GM18502 (cell line): ENCODE measurements around the gene TMC5.
"Not testable (repeated sequence)": the region's sequence is repeated elsewhere in the genome, so short reads cannot be mapped to it uniquely, and the experiment has no call there.

ENCODE experiments used
- ATAC-seq: cut with Tn5 transposase; IDR thresholded peaks from one replicate; pipeline ENCODE4 v1.9.1; 2021; ENCODE audit warnings: mild to moderate bottlenecking; ENCODE audit not compliant: unreplicated experiment, poor library complexity

Gene TMC5, protein sequence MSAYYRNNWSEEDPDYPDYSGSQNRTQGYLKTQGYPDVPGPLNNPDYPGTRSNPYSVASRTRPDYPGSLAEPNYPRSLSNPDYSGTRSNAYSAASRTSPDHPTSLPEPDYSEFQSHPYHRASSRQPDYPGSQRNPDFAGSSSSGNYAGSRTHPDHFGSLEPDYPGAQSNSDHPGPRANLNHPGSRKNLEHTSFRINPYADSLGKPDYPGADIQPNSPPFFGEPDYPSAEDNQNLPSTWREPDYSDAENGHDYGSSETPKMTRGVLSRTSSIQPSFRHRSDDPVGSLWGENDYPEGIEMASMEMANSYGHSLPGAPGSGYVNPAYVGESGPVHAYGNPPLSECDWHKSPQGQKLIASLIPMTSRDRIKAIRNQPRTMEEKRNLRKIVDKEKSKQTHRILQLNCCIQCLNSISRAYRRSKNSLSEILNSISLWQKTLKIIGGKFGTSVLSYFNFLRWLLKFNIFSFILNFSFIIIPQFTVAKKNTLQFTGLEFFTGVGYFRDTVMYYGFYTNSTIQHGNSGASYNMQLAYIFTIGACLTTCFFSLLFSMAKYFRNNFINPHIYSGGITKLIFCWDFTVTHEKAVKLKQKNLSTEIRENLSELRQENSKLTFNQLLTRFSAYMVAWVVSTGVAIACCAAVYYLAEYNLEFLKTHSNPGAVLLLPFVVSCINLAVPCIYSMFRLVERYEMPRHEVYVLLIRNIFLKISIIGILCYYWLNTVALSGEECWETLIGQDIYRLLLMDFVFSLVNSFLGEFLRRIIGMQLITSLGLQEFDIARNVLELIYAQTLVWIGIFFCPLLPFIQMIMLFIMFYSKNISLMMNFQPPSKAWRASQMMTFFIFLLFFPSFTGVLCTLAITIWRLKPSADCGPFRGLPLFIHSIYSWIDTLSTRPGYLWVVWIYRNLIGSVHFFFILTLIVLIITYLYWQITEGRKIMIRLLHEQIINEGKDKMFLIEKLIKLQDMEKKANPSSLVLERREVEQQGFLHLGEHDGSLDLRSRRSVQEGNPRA

DNA sequence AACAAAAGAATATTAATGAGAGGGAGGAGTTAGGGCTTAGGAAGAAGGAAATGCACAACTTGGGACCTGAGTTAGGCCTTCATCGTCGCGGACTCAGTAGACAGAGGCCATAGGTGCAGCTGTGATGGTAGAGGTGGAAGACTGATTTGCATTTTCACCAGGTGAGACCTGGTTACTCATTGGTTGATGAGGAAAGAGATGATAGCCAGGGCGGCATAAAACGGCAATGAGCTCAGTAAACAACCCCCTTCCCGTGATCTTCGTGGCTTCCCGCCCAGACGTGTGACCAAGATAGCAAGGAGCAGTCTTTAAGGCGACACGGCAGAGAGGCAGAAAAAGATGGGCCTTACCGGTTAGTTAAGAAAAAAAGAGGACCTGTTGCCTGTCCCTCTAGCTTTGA lies at the start of gene TMC5:
TMC5 (plus strand) TSS at position 244 of the 400 bp plus-strand sequence. CDS start 22,156 bp downstream, outside the sequence.
- ATAC-seq = no peak

DNA sequence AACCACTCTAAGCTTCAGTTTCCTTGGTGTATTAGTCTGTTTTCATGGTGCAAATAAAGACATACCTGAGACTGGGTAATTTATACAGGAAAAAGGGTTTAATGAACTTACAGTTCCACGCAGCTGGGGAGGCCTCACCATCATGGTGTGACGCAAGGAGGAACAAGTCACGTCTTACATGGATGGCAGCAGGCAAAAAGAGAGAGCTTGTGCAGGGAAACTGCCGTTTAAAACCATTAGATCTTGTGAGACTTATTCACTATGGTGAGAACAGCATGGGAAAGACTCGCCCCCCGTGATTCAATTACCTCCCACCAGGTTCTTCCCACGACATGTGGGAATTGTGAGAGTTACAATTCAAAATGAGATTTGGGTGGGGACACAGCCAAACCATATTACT lies 45.1 kb upstream of the TMC5 start:
- not testable (repeated sequence) for ATAC-seq

DNA sequence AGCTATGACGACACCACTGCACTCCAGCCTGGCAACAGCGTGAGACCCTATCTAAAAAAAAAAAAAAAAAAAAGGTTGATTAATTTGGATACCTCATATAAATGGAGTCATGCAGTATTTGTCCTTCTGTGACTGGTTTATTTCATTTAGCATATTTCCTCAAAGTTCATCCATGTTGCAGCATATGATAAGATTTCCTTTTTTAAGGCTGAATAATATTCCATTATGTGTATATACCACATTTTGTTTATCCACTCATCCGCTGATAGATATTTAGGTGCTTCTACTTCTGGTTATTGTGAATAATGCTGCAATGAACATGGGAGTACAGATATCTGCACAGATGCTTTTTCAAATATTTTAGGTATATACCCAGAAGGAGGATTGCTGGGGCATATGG lies 43.3 kb upstream of the TMC5 start:
- ATAC-seq = no peak

DNA sequence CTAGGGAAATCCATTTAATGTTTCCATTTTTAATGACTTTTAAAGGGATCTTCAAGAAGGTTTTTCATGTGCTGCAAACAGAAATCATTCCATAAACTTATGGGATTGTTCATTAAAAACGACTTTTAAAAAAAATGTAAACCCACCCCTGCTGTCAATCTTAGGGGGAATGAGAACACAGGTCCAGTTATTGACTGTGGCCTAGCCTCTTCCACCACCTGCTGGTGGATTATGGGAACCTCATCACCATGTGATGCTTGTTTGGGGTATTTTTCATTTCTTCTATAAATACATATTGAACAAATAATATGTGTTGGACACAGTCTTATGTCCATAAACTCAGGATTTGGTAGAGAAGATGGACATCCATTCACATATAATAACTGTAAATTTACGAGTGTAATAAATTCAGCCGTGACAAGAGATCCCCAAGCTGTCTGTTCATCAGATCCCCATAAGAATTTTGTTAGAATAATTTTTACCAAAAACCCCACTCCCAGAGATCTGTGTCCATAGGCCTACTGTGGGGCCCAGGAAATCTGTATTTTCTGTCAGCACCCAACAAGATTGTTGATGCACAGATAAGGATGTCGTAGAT lies 42.0 kb upstream of the TMC5 start:
- no peak for ATAC-seq

DNA sequence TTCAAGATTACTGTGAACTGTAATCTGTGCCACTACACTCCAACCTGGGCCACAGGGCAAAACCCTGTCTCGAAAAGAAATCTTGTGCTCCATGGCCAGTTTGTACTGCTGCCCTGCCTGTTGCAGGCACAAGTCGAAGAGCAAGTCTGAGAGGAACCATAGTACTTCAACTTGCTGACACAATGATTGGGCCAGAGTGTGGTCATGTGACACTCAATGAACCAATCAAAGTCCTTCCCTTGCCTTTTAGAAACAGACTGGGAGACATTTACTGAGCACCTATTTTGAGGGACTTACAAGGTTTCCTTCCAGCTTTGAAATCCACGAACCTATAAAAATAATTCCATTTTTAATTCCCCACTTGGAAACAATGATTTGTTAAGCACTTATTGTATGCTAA lies 39.8 kb upstream of the TMC5 start:
- no peak for ATAC-seq

DNA sequence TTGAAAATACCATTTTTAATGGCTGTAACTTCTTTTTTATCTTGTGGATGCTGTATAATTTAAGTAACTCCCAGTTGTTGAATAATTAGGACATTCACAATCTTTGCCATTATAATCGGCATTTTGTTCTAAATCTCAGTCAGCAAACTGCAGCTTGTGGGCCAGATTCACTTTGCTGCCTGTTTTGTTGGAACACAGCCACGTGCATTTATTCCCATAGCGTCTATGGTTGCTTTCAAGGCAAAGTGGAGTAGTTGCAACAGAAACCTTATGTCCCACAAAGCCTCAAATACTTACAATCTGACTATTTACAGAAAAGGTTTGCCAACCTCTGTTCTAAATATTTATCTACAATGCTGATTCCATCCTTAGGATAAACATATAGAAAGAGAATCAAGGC lies 39.2 kb upstream of the TMC5 start:
- ATAC-seq = no peak

DNA sequence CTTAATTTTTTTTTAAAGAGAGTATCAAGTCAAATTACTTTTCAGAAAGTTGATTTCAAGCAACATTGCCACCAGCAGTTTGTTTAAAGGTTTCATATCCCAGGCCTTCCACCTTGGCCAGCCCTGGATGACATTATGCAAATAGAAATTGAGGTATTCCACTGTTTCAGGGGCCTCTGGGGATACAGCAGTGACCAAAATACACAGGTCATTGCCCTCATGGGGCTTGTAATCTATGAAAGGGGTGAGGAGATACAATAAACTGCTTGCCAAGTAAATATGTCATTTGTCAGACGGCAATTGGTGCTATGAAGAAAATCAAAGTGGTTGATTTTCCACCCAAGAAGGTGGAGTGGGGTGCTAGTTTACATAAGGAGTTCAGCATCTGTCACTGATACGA lies 37.8 kb upstream of the TMC5 start:
- no peak for ATAC-seq

DNA sequence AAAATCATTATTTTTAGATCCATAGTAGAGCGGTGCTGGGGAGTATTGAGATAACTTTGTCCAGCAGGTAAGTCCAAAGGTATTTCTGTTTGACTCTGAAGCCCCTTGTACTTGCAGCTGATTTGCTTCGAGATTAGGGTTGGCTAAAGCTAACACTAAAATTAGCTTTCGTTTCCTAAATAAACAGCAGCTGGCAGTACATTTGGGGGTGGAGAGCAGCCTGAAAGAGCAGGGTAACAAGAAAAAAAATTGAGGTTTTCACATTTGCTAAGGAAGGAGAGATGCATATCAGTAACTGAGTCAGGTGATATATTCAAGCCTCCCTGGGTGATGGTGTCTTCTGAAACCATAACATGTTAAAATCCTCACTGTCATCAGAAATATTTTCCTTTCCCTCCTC lies 37.4 kb upstream of the TMC5 start:
- ATAC-seq = no peak

DNA sequence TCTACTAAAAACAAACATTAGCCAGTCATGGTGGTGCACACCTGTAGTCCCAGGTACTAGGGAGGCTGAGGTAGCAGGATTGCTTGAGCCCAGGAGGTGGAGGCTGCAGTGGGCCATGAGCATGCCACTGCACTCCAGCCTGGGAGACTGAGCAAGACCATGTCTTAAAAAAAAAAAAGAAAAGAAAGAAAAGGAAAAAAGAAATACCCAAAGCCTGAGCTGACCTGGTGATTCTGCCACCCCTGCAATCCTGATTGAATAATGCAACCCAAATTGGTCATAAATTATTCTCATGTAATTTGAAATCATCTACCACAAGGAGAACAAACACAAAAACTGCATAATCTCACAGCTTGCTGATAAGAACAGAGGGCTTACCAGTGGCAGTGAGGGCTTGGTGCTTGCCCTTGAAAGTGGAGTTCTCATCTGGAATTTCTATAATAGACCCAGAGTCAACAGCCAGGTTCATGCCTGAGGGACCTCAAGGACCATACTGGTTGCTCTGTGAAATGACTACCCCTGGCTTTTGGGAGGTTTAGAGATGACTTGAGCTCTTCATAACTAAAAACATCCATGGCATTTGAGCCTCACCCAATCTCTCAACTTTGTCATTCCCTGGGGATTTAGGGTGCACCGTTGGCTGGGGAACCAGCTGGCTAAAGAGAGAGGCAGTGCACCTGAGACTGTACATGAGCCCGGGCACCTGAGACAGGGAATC lies 35.4 kb upstream of the TMC5 start:
- ATAC-seq = no peak

DNA sequence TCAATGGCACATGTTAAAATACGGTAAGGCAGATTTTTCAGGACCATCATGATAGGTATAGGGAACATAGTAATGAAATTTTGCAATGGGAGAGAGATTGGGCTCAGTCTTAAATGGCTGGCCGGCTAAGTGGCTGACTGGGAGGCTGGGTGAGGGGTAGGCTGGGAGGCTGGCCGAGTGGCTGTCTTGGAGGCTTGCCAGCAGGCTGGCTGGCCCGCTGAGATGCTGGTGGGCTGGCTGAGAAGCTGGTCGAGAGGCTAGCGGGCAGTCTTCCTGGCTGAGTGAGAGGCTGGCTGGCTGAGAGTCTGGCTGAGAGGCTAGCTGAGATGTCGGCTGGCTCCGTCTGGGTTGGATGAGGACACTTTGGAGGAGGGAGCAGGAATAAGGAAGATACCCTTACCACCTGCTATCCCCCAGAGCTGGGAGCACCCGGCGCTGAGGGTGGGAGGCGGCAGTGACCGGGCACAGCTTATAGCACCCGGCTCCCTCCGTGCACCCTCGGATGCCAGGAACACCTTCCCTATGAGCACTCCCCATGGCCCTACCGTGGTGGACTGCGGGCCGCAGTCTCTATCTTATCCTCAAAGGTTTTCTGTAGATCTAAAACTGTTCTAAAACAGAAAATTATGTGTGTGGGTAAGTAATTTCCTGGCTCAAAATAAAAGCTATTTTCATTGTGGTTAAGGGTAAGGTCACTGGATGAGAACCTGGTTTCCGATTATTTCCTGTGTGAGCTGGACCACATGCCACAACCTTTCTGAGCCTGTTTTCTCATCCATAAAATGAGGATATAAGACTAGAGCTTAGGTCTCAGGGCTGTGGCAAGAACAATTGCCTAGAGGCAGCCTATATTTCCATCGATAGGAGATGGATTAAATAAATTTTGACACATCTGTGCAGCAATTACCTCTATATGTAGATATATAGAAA lies 34.5 kb upstream of the TMC5 start:
- no peak for ATAC-seq

DNA sequence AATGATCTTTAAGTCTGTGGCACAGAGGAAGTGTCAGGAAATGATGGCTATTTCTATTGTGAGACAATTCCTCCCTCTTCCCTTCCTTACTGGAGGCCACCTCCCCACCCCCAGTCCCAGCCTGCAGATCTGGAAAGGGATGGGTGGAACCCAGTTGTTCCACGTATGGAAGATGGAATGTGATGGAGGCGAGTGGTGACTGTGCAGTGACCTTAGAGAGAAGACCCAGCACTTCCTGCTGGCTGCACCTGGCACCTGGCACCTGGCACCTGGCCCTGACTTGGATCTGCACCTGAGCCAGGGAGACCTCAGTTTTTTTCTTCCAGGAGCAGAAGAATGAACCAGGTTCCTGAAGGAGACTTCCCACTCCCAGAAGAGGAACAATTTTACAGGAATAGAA lies 33.0 kb upstream of the TMC5 start:
- ATAC-seq = no peak

DNA sequence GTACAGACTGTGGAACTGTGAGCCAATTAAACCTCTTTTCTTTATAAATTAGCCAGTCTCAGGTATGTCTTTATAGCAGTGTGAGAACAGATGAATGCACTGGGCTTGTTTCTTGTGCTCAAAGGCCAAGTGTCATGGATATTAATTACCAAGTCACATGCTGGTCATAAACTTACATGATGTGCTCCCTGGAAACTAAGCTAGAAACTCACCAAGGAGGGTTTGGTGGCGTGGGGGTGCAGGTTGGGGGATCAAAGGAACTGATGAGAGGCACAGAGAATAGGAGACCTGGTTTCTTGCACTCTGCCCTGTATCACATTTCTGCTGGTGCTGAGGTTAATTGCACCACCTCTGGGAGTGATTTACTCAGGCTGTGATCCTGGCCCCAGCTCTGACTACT lies 31.2 kb upstream of the TMC5 start:
- no peak for ATAC-seq

DNA sequence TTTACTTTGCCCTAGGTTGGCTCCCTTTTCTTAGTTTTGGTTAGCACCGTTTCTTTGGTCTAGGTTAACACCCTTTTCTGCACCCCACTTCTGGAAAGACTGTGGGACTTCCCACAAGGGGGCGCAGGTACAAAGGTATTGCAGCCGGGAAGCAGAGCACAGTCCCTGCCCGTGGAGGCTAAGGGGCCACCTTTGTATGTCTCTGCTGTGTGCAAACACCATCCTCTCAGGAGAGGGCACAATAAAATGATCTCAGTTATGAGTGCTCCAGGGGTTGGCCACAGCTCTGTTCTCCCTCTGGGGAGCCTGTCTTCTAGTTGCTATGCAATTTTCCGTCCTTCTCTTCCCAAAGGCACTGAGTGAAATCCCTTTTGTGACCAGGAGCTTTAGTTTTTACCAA lies 28.4 kb upstream of the TMC5 start:
- ATAC-seq = no peak

DNA sequence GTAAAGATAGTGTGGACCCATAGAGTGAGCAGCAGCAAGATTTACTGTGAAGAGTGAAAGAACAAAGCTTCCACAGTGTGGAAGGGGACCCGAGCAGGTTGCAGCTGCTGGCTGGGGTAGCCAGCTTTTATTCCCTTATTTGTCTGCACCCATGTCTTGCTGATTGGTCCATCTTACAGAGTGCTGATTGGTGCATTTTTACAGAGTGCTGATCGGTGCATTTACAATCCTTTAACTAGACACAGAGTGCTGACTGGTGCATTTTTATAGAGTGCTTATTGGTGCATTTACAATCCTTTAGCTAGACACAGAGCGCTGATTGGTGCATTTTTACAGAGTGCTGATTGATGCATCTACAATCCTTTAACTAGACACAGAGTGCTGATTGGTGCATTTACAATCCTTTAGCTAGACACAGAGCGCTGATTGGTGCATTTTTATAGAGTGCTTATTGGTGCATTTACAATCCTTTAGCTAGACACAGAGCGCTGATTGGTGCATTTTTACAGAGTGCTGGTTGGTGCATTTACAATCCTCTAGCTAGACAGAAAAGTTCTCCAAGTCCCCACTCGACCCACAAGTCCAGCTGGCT lies 26.4 kb upstream of the TMC5 start:
- ATAC-seq = not testable (repeated sequence)

DNA sequence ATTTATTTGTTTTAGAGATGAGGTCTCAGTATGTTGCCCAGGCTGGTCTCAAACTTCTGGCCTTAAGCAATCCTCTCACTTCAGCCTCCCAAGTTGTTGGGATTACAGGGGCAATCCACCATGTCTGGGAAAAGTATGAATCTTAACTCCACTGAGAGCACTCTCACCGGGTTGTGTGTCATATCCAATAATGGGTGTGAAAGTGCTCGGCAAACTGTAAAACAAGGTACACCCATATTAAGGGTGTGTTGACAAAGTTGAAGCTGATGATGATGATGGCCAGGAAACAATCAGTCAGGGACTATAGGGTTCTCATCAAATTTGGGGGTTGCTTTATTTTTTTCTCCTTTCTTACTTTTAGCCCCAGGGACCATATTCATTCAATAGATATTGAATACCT lies 25.3 kb upstream of the TMC5 start:
- no peak for ATAC-seq

DNA sequence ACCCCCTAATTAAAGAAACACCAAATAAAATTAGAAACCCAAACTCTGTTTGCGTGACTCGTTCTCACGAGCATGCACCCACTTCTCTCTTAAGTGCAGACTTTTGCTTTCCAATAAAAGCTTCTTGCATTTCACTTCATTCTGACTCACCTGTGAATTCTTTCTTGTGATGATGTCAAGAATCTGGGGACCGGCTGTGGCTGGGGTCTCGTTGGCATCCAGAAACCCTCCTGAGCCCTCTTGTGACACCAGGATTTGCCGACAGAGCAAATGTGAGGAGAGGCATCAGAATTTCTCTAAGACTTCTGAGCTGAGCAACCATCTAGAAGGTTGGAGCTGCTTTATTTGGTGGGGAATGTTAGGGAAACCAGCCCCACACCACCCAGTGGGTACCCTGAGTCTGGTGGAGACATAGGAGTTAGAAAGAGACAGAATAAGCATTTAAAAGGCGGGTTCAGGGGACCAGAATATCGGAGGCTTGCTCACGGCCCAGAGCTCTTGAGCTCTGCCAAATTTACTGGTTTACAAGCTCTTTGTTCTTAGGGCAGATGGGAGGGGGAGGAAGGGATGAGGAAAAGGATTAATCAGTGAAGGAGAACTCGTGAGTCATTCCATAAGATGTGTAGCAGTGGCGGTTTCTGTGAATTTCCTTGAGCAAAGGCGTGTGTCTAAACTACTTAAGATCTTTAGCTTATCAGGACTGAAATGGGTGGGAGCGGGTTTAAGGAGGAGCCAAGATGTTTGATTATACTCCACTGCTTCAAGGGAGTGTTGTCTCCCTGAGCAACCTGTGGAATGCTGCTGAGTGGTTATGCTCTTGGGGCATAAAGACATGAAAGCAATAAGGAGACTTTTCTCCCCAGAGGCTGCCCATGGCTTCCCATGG lies 24.2 kb upstream of the TMC5 start:
- no peak for ATAC-seq

DNA sequence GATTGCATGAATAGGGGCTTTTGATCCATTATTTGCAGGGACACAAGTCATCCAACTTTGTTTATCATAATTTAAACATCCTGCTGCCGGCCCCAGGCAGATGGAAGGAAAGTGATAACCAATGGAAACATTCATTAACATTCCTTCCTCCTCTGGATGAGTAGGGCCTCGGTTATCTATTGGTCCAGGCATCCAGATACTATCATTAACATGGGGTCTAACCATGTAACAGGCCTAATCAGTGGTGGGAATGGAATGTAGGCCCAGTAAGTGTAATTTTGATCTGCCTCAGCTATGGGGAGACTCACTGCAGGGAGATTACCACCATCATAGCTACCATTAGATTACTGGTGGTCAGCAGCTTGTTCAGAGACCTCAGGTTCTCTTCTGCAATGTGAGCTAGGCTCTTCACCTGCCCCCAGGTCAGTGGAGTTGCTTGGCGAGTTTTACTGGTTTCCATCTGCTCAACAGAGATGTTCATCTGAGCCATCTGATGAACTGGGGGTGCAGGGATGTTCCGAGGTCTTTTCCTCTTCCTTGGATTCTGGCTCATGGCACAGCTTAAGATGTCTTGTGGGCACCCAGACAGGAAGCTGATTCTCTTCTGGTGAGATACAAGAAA lies 21.9 kb upstream of the TMC5 start:
- ATAC-seq = not testable (repeated sequence)
